Measurements from ENCODE around the gene TRHDE.

The TRHDE gene

DNA sequence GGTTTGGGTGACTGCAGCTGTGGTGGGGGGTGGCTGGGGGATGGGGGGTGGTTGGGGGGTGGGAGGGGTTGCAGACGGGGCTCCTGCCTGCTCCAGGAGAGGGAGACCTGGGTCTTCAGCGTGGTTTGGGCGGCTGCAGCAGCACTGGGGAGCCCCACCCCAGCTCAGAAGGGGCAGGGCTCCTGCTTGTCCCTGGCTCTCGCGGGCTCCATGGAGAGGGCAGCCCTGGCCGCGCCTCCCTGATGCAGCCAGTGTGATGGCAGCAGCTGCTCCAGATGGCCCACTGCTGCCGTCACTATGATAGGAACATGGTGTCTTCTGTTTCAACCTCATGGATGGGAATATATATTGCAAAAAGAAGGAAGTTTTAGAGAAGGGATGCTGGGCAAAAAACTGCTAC lies 22.9 kb downstream of the TRHDE start:
- no peak overlapping the region for H3K27ac ChIP-seq (replicated peaks)
- no peak for TF ChIP-seq SPI1 (IDR thresholded peaks at IDR 0.05; ENCODE audit: borderline replicate concordance, low read depth)
- no peak for TF ChIP-seq REST (IDR thresholded peaks at IDR 0.05; ENCODE audit: insufficient replicate concordance, low read depth)
- no peak for TF ChIP-seq POLR2AphosphoS5 (IDR thresholded peaks at IDR 0.05; ENCODE audit: low read depth)
- no peak for TF ChIP-seq CTCF (IDR thresholded peaks at IDR 0.05; ENCODE audit: insufficient read depth, low read length)
- TF ChIP-seq GABPA (IDR thresholded peaks at IDR 0.05; ENCODE audit: low read depth) = no peak
- H3K4me3 ChIP-seq (replicated peaks; ENCODE audit: insufficient read depth, low read length) = no peak overlapping the region
- no peak for DNase-seq (ENCODE audit: low read depth in 1 of 2, low spot score in 1 of 2)
- no peaks in the 10 kb centered on the region for H3K27me3 ChIP-seq (ENCODE audit: insufficient read depth, poor library complexity, severe bottlenecking)

- no peak for DNase-seq (ENCODE audit: low read depth in 1 of 2, low spot score in 1 of 2)
- Histone ChIP-seq H3K27me3 (ENCODE audit: insufficient read depth, poor library complexity, severe bottlenecking) (no peaks in the 10 kb centered on the region), H3K27ac (replicated peaks) (no peak overlapping the region), H3K4me3 (replicated peaks; ENCODE audit: insufficient read depth, low read length) (no peak overlapping the region)
- TF ChIP-seq REST (IDR thresholded peaks at IDR 0.05; ENCODE audit: insufficient replicate concordance, low read depth) (no peak), POLR2AphosphoS5 (IDR thresholded peaks at IDR 0.05; ENCODE audit: low read depth) (no peak), GABPA (IDR thresholded peaks at IDR 0.05; ENCODE audit: low read depth) (no peak), SPI1 (IDR thresholded peaks at IDR 0.05; ENCODE audit: borderline replicate concordance, low read depth) (no peak), CTCF (IDR thresholded peaks at IDR 0.05; ENCODE audit: insufficient read depth, low read length) (no peak)
Observed at GRCh38 chr12:72295744-72296143, 23.6 kb downstream of the TRHDE start.

DNA sequence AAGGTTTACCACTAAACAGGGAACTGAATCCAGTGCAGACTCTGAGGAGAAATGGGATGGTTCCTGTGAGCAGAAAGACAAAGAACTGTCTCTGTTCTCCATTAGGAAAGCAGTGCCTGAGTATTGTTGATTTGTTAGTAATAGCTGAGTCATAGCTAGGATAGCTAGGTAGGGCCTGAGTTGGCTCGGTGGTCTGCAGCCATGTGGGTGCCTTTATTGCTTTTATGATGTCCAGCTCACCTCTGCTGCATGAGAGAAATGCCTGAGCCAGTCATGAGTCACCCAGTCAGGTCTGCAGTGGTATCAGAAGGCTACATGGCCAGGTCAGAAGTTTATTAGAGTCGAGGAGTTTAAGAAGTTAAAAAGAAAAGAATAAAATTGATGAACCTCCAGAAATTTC lies 24.2 kb downstream of the TRHDE start:
- no peak for DNase-seq (ENCODE audit: low read depth in 1 of 2, low spot score in 1 of 2)
- Histone ChIP-seq H3K4me3 (replicated peaks; ENCODE audit: insufficient read depth, low read length) (no peak overlapping the region), H3K27me3 (ENCODE audit: insufficient read depth, poor library complexity, severe bottlenecking) (no peaks in the 10 kb centered on the region), H3K27ac (replicated peaks) (no peak overlapping the region)
- no peak for TF ChIP-seq CTCF (IDR thresholded peaks at IDR 0.05; ENCODE audit: insufficient read depth, low read length)
- TF ChIP-seq POLR2AphosphoS5 (IDR thresholded peaks at IDR 0.05; ENCODE audit: low read depth) = no peak
- TF ChIP-seq REST (IDR thresholded peaks at IDR 0.05; ENCODE audit: insufficient replicate concordance, low read depth) = no peak
- no peak for TF ChIP-seq GABPA (IDR thresholded peaks at IDR 0.05; ENCODE audit: low read depth)
- no peak for TF ChIP-seq SPI1 (IDR thresholded peaks at IDR 0.05; ENCODE audit: borderline replicate concordance, low read depth)

All from HL-60 (cell line).